HG03108 (cell line): ENCODE results near the gene SLC31A1.
A peak's percentile ranks its signal among the peaks of the same experiment; 100 is the strongest.
"Not testable (repeated sequence)": the region's sequence is repeated elsewhere in the genome, so short reads cannot be mapped to it uniquely, and the experiment has no call there.

Source experiments
- ATAC-seq: cut with Tn5 transposase; IDR thresholded peaks from one replicate; pipeline ENCODE4 v1.9.1; 2021; ENCODE audit warnings: moderate library complexity; ENCODE audit not compliant: unreplicated experiment

The SLC31A1 gene

DNA sequence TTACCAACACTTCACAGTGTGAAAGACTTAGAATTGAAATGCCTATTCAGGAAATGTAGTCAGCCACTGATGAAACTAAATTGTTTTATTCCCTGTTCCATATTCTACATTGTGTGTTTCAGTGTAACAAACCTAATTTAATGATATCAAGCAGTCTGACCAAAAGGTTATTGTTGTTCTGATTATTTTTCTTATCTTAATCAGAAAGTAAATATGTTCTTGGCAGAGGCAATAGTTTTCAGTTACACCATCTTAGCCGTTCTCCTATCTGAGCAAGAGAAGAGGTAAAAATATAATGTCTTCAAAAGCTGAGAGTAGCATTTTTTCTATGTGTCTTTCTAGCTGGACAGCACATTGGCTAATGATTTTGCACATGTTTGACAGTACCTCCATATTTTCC lies 36.9 kb downstream of the SLC31A1 start:
- ATAC-seq: no peak

DNA sequence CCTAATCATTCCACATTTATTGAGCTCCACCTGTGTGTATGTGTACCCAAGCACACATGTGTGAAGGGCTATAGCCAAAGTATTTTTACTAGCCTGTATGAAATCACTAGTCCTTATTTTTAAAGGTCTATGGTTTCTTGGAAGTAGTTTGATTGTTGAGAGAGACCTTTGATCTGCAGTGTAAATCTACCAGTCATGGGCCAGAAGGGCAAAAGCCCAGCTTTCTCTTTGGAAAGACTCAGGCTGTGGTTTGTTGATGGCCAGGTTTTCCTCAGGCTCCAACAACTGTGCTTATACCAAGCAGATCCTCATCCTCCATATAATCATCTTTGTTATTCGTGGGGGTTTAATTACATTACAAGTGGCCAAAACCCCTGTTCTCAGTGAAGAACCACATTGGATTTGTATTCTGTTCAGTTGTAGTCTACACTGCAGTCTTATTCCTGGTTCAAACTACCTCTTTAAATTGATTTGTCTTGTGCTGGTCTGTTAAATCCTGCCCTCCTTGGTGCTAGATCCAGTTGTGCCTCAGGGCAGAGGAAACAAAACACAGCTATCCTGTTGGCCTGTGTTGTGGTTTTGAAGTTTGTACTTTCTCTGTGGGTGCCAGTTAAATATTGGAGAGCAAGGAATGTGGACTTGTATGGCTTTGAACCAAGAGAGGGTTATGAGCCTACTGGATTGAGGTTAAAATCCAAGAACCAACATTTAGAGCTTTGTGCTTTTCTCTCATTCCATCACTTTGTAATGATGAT lies 40.8 kb downstream of the SLC31A1 start:
- ATAC-seq: no peak

DNA sequence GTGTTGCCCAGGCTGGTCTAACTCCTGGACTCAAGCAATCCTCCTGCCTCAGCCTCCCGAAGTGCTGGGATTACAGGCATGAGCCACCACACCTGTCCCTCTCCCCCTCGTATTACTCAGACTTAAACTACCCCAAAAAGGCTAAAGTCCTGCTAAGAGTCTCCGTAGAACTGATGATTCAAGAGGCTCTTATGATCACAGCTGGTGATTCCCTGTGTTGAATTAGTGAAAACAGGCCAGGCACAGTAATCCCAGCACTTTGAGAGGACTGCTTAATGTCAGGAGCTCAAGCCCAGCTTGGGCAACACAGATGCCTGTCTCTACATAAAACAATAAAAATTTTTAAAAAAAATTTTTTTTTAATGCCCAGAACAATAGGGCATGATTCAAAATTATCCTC lies 44.8 kb downstream of the SLC31A1 start:
- ATAC-seq: no peak

DNA sequence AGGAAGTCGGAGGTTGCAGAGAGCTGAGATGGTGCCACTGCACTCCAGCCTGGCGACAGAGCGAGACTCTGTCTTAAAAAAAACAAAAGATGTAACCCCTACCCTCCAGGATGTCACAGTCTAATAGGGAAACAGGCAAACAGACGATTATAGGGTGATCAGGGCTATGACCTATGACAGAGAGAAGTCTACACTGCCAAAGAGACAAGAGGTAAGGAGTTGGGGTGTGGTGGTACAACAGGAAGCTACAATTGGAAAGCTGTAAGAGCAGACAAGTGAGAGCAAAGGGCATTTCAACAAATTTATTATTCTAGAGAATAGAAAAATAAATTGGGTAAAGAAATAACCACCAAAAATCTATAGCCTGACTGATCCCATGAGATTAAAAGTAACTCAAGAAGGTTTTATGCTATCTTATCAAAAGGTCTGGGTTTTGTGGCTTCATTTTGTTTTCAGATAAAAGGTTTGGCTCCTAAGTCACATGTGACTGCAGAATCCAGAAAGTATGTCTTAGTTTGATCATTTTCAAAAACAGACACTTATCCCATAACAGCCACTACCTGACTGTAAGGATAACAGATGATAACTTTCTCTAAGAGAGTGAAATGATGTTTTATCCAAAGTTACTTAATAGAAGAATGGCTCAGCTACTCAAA lies 46.7 kb downstream of the SLC31A1 start:
- no peak for ATAC-seq

GRCh38 chr9:113269355-113269754 lies 48.0 kb downstream of the SLC31A1 start:
- no peak for ATAC-seq

DNA sequence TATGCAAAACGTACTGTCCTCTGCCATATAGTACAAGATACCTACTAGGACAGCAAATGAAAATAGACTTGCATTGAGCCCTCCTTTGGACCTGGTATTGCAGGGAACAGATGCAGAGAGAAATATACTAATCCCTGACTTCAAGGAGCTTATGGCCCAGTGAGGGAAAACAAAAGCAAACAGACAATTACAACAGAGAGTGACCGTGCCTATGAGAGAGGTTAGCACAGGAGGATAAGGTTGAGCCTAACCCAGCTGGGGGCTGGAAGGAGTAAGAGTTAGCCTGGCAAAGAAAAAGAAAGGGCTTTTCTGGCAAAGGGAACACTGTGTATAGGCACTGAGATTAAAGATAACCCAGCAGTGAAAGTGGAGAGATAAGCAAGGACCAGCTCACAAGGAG lies 48.5 kb downstream of the SLC31A1 start:
- ATAC-seq: no peak

DNA sequence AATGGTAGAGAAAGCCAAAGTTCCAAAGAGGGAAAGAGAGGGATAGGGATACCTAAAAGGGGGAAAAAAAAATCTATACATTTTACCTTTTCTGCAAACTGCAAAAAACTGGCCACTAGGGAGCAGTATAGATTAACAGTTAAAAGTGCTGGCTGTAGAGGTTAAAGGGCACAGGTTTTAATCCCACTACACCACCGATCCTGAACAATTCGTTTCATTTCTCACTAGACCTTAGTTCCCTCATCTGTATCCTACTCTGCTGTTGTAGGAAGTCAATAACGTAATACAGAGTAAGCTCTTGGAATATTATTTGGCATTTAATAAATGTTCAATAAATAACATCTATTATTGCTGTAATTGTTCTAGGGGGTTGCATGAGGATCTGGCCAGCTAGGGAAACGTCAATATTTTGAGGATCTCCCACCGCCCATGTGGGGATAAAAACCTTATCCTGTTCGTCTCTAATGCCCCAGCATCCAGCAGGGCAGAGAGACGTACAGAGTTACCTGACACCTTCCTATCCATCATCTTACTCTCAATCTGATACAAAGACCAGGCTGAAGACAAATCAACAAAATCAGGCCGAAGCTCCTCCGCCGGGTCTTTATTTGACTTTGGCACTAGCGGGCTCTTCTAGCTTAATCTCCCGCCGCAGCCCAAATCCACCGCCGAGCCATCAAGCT lies 53.3 kb downstream of the SLC31A1 start:
- no peak for ATAC-seq

GRCh38 chr9:113275157-113276131 lies 54.1 kb downstream of the SLC31A1 start, which contains the start of the genes CDC26 and PRPF4:
Gene CDC26 (minus strand): TSS chr9:113275572. CDS start chr9:113272507, 3,065 bp downstream.
Gene PRPF4 (plus strand): TSS chr9:113275658. CDS start chr9:113275744, 86 bp downstream.
- ATAC-seq: peak; percentile 99

GRCh38 chr9:113278840-113279239 lies 57.5 kb downstream of the SLC31A1 start:
- no peak for ATAC-seq

- no peak for ATAC-seq
Observed at GRCh38 chr9:113281356-113281755, 60.0 kb downstream of the SLC31A1 start.

DNA sequence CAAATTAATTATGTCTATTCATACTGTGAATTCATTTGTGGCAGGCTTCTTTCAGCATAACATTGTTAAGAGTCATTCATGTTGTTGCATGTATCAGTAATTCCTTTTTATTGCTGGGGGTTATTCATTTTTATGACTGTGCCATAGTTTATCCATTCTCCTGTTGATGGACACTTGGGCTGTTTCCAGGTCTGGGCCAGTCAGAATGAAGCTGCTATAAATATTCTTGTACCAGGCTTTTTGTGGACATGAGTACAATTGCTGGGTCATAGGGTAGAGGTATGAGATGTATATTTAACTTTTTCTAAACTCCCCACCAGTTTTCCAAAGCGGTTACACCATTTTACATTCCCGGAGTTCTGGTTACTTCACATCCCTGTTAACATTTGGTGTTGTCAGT lies 67.7 kb downstream of the SLC31A1 start:
- no peak for ATAC-seq

- no peak for ATAC-seq
Observed at GRCh38 chr9:113290052-113290607, 68.8 kb downstream of the SLC31A1 start.

DNA sequence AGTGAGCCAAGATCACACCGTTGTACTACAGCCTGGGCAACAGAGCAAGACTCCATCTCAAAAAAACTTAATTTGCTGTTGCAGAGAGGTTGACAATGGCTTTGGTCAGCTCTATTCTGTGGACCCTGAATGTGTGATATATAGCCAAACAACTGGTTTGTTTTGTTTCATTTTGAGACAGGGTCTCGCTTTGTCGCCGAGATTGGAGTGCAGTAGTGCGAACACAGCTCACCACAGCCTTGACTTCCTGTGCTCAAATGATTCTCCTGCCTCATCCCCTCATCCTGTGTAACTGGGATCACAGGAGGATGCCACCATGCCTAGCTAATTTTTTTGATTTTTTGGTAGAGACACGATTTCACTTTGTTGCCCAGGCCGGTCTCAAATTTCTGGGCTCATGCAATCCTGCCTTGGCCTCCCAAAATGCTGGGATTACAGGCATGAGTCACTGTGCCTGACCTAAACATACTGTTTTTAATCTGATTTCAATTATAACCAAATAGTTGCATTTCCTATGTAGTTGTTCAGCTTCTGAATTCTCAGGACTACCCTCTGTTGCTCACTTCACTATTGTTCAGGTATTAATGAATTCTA lies 72.0 kb downstream of the SLC31A1 start:
- no peak for ATAC-seq

GRCh38 chr9:113296247-113296646 lies 74.9 kb downstream of the SLC31A1 start:
- ATAC-seq: not testable (repeated sequence)

DNA sequence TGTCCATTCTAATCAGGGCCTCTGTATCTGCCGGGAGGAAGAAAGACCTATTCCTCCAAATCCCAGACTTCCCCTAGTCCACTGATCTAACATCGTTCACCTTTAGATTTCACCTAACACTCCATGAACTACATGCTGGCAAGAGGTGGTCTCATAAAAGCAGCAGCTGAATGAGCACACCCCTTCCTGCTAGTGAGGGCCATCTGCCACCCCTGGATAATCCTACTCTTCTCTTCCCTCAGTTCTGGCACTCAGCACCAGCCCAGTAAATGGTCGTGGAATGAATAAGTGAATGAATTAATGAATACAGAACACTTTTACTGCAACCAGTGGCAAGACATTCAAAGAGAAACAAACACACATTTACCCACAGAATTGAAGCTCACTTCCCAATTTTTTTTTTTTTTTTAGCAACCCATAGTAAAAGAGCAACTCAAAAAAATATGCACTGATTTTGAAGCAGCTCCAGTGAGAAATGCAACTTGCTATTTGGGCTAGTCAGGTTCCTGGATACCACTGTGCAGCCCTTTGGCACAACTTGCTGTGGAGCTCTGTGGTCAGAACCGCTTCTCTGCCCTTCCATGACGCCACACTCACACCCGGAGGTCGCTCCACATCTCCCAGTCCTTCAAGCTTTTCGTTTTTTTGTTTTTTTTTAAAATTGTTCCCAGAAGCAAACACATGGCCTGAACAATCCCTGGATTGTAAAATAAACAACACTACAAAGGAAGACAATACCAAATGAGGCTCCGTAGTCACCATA lies 75.6 kb downstream of the SLC31A1 start:
- no peak for ATAC-seq

- no peak for ATAC-seq
Observed at GRCh38 chr9:113298311-113298710, 77.0 kb downstream of the SLC31A1 start.

GRCh38 chr9:113298924-113299770 lies 77.8 kb downstream of the SLC31A1 start:
- no peak for ATAC-seq

GRCh38 chr9:113299800-113300292 lies 78.5 kb downstream of the SLC31A1 start:
- ATAC-seq: no peak
